COR-L47 (cell line): ENCODE results near the gene GPR101.
A peak's percentile ranks its signal among the peaks of the same experiment; 100 is the strongest.

ENCODE experiments used
- DNase-seq: peaks from one replicate; lab custom pipeline; 2025; lab: John Stamatoyannopoulos, UW

The GPR101 gene, protein sequence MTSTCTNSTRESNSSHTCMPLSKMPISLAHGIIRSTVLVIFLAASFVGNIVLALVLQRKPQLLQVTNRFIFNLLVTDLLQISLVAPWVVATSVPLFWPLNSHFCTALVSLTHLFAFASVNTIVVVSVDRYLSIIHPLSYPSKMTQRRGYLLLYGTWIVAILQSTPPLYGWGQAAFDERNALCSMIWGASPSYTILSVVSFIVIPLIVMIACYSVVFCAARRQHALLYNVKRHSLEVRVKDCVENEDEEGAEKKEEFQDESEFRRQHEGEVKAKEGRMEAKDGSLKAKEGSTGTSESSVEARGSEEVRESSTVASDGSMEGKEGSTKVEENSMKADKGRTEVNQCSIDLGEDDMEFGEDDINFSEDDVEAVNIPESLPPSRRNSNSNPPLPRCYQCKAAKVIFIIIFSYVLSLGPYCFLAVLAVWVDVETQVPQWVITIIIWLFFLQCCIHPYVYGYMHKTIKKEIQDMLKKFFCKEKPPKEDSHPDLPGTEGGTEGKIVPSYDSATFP

DNA sequence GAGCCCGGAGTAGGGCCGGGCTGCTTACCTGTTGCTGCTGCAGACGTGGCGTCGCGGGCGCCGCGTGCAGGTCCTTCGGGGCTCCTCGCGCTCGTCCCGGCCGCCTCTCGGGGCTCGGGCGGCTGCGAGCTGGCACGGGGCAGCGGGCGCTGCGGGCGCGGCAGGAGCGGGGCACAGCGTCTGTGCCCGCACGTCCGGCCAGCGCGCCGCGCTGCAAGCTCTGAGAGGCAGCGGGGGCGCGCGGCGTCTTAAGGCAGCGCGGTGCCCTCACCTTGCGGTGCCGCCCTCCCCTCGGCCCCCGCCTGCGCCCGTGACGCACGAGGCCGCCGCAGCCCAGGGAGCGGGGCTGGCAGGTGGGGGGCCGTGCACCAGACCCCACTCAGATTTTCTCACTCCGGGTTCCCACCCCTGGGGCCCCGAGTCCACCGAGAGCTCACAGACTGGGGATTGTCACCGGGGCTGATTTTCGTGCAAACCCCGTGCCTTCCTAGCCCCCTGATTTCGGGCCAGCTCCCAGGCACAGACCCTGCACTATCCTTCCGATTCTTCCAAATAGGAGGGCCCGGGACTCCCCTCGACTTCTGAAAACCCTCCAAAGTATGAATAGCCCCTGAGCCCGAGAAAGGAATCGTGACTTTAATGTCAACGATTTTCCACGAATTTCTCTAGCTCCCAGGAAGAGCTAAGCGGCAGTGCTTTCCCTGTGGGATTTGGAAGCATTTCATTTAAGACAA lies at the start of gene GPR101:
Gene GPR101 (minus strand): TSS at position 222 of the 734 bp plus-strand sequence. CDS start 2,321 bp downstream, outside the sequence.
- no peak for DNase-seq

DNA sequence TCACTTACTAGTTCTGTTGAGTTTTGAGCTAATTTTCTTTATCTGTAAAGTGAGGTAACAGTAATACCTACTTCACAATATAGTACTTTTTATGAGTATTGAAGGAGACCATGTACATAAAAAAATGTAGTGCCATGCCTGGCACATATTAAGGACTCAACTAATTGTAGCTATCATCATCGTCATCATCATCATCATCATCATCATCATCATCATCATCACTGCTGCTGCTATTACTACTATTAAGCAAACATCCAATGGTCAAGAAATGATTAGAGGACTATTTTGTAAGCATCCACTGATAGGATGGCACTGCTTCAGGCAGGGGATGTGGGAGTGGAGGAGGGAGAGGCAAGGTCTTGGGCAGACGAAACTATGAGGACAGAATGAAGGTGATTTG lies 47.4 kb upstream of the GPR101 start:
- DNase-seq: no peak

DNA sequence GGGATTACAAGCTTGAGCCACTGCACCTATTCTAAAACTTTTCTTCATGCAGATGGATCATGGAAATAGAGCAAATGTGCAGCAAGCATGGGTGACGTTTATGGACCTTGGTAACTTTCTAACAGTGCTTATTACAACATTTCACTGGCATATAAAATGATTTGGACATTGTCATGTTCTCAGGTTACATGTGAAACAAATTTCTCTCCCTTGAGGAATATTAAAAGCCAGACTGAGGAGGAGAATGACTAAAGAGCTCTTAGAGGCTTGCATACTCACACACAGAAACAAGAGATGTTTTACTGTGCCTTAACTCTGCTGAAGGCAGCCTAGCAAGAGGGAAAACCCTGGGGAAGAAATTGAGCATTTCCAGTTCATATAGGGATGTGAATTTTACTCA lies 38.6 kb upstream of the GPR101 start:
- no peak for DNase-seq

DNA sequence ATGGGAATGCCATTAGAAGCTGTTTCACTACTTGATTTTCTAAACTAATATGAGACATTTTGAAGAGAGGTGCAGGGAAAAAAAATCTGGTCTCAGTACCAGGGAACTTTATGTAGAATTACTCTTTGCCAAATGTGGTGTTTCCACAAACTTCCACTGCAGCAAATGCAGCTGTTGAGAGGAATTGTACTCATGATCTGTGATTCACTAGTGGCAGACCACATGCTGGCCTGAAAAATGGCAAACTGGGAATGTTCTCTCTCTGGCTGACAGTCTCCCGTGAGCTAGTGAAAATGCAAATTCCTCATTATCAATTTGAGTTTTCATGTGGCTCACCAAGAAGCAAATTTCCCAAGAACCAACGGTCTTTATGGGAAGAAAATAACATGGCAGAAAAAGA lies 37.8 kb upstream of the GPR101 start:
- DNase-seq: no peak

DNA sequence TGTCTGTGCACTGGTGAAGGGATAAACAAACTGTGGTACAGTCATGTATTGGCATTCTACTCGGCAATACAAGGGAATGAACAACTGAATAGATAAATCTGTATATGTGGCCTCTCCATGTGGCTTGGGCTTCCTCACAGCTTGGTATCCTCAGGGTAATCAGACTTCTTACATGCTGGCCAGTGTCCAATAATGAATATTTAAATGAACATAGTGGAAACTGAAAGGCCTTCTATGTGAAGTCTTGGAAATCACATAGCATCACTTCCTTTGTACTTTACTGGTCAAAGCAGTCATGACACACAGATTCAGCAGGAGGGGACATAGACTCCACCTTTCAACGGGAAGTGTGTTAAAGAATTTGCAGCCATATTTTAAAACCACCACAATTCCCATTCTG lies 33.4 kb upstream of the GPR101 start:
- DNase-seq: no peak

DNA sequence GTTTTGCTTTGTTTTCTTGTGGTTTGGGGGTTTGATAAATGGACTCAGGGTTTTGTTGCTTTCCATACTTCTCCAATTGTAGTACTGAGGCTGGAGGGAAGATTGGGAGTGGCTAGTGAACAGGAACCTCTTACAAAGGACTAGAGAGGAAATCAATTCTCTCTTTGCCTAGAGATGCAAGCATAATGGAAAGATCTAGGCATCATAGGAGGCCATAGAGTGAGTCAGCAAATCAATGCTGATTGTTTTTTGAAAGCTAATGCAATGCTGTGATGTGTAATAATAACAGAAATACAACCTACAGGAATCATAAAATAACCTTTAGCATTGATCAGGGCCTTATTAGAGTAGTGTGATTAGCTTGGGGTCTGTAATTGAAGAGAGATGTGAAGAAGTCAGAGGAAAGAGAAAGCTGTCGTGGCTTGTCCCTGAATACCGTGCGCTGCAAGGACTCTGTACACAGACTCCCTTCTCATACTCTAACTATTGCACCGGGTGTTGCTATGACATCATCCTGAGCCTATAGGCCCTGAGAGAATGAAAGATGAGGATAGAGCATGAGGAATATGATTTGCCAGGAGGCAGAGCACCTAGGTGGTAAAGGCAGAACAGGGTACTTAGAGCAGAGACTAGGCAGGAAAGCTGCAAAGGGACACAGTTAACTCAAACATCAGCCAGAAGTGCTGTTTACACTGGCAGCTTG lies 29.3 kb upstream of the GPR101 start:
- peak; percentile 16 for DNase-seq

DNA sequence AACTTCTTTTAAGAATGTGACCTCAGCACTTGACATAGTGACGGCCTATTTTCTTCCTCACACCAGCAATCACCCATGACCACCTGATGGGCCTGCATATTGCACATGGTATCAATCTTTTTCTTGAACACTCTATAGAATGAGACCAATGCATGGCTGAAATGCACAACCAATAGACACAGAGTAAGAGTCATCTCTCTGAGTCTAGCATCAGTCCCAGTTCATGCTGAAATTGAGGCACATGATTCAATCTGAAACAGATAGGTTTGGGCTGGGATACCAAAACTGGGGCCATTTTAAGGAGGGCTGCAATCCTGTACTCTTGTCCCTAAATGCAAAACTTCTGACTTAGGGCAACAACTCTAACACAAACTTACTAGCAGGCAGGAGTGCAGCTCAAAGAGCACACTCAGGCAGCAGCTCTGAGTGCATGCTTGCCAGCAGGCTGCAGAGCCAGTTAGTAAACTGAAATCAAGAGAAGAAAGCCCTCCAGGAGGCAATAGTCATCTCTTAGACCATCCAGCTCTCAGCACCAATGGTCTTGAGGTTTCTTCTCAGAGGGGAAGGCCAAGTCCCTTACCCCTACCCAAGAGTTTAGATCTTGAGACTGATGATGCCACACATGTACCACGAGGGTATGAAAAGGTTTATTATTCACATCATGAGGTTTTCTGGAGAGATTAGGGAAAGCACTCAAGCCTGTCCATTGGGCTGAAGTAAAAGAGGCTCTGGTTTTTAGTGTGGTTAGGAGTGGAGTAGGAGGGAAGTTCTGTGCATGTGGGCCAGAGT lies 24.7 kb upstream of the GPR101 start:
- DNase-seq: no peak

DNA sequence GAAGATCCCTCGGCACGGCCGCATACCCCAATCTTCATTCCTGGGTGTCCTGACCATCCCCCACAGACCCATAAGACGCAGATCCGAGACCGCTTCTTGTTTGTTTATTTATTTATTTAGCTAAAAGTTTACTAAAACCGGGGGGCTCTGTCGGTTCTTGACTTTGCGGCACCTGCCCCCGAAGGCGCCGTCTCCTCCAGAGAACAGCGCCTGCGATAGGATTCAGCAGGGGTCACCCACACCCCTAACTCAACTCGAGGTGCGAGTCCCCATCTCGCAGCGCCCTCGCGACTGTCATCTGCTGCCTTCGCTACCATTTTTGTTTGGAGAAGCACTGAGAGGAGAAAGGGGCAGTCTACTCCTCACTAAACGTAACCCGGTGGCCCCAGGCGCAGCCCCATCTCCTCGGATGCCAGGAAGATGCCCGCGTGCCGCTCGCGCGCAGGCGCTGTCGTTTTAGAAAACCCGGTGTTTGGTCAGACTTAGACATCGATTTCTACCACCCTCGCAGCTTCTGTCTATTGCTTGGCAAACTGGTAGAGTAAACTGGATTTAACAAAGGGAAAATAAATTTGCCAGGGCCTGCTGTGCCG lies 18.9 kb upstream of the GPR101 start:
- DNase-seq: no peak

DNA sequence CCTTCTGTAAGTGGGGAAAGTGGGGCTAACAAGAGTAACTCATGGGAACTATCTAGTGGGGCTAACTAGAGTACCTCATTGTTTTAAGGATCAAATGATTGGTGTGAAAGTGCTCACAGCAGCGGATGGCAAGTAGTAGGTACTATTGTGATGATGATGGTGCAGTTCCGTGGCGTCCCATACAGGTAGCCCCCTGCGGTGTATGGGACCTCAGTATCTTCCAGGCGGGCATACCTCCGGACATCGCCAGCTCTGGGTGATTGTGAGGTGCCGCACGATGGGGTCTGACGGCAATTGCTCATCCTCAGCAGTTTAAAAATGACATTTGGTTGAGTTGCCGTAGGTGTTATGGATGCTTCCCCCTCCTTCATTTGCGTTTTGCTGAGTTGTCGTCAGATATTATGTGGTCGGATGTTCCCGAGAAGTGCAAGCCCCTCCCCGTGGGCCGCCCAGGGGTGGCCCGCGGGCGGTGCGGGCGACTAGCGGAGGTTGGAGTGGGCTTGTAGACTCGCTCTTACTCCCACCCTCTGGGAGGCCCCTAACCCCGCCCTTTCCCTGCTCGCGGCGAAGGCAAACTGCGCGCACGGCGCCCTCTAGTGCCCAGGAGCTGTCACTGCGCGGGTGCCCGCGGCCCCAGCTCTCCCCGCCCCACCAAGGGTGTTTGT lies 18.3 kb upstream of the GPR101 start:
- peak; percentile 54 for DNase-seq

DNA sequence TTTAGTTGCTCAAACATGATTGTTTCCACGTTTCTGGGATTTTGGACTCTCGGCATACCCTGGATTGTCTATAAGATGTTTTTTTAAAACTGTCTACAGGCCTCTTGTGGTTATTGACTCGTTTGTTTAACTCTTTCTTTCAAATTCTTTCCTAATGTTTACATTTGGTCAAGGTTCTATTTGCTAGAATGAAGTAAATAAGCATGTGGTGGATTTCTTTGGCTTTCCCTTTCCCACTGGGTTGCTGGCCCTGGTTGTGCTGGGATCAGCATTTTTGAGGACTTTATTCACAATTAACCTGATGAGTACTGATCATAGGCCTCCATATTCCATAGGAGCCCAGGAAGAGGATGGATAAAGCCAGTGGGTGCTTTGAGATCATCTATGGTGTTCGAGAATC lies 11.1 kb upstream of the GPR101 start:
- no peak for DNase-seq

DNA sequence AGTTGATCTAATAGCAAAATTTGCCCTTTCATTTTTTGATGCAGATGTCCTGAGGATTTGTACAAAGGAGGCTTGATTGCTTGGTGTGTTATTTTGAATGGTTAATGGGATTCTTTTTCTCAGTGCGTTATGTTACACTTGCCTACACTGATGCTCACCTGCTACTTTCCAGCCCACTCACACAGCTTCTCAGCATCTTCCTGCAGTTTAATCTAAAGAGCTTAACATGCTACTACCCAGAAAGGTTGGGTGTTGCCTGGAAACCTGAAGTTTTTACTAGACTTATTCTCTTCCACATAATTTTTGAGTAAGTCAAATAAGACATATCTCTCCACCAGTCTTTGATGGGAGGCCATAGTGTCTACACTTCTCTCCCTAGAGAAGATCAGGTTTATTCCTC lies 9.9 kb upstream of the GPR101 start:
- no peak for DNase-seq

DNA sequence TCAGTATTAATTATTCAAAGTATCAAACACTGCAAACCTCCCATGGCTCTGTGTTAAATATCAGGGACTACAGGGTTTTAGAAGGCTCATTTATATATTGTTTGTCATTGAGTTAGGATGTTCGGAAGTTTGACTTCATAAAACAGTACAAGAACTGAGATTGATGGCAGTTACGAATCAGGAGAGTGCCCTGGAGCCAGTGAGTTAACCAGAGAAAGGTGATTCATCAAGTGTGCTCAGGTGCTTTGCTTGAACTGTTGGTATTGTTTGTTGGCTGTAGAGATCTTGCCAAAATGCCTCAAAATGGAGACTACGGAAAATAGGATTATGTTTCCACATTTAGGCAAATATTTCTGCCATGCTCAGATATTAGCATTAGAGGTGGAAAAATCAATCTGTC lies 7.5 kb upstream of the GPR101 start:
- DNase-seq: no peak

DNA sequence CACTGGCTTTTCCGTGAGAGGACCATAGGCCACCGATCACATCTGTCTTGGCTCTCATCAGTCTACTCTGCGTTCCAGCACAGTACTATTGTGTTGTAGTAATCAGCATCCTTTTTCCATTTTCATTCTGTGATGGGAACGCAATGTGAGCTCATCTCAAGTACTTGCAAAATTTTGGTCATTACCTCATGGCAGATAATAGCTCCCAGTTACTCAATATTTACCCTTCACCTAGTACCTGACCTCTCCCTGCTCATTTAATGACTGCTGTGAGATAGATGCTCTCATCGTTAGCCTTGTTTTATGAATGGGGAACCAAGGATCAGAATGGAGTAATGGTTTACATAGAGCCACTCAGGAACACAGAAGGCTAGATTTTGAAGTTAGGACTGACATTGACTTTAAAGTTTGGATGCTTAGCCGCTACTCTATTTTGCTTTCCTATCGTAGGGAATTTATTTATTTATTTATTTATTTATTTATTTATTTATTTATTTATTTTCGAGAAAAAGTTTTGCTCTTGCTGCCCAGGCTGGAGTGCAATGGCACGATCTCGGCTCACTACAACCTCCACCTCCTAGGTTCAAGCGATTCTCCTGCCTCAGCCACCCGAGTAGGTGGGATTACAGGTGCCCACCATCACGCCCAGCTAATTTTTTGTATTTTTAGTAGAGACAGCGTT lies 6.5 kb upstream of the GPR101 start:
- DNase-seq: no peak

DNA sequence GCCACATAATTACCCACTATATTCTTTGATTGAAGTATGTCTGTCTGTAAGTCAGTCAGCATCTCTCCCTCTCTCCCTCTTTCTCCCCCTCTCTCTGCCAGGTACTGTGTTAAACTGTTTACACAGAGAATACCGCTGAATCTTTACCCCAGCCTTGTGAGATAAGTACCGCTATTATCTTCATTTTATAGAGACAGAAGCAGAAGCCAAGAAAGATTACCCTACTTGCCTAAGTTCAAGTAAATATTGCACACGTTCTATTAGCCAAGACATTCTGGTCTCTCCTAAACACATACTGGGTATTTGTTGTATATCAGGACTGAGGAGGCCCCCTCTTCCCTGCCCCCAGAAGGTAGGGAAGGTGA lies 695 bp upstream of the GPR101 start:
- no peak for DNase-seq

DNA sequence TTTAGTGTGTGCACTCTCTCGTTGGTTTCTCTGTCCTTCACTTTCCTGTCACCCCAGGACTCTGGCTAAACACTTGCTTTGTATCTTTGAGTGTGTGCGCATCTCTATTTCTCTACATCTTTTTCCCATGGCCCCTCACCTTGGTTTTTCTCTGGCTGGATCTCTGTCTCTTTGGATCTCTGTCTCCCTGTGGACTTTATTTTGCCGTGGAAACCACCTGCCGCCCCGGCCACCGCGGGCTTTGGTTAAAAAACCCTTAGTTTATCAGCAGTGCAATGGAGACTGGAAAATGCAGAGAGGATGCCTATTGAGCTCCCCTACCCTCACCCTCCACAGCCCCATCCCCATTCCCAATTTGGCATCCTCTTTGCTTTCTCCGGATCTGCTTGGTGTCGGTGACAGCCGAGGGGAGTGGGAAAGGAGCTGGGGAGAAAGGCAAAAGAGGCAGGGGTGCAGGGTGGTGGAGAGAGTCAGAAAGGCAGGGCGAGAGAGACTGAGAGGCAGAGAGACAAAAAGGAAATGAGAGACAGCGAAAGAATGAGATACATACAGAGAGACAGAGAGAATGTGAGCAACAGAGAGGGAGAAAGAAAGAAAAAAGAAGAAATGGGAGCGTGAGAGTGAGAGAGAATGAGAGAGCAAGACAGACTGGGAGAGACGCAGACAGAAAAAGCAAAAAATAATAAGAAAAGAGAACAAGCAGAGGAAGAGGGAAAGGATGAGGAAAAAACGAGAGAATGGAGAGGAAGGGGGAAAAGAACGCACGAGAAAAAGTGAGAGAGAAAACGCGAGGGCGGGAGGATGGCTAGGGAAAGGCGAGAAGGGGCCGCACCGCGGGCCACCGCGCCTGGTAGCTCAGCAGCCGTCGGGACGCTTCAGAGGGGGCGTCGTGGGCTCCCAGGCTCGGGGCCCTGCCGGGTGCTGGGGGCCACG lies 688 bp downstream of the GPR101 start:
- DNase-seq: no peak

DNA sequence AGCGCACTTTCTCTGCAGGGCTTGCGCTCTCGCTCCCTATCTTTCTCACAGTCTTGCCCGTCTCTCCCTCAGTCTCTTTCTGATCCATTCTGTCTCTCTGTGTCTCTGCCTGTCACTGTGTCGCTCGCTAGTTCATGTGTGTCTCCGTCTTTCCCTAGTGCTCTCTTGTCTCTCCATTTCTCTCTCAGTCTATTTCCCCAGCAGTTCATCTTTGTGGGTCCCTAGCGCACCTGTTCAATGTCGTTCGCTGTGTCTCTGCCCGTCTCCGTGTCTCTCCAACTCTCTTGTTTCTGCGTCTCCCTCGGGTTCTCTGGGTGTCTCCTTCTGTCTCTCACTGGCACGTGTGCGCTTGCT lies 1.5 kb downstream of the GPR101 start:
- no peak for DNase-seq

DNA sequence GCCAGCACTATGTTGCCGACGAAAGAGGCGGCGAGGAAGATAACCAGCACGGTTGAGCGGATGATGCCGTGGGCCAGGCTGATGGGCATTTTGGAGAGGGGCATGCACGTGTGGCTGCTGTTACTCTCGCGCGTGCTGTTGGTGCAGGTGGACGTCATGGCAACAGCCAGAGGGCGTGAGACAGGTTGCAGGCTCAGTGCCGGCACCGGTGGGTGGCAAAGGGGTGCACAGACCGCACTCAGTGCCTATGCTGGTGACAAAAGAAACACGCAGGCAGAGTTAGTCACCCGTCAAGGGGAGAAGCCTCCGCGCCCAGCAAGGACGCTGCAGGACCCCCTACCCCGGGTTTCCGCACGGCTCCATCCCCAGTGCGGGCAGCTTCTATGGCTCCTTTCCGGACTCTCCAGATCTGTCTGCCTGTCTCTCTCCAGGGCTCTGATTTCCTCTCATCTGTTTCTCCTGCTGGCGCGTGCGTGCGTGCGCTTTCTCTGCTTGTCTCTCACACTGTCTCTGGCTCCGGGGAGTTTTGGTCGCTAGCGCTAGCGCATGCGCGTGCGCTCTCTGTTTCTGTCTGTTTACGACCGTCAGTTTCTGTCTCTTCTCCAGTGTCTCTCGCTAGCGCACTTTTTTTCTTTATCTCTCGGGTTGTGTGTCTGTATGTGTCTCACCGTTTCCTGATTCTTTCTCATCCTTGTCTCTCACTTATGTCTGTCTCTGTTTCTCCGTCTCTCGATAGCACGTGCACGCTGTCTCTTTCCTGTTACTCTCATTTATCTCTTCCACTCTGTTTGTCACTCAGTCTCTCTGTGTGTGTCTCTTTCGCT lies 2.1 kb downstream of the GPR101 start:
- DNase-seq: peak; percentile 38

DNA sequence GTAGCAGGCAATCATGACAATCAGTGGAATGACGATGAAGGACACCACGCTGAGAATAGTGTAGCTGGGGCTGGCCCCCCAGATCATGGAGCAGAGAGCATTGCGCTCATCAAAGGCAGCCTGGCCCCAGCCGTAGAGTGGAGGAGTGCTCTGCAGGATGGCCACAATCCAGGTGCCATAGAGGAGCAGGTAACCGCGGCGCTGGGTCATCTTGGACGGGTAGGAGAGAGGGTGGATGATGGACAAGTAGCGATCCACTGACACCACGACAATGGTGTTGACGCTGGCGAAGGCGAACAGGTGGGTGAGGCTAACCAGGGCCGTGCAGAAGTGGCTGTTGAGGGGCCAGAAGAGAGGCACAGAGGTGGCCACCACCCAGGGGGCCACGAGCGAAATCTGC lies 2.8 kb downstream of the GPR101 start:
- no peak for DNase-seq
